CD4-positive, alpha-beta T cell treated with Interleukin-1 beta for 1 hour (primary cell): ENCODE data around the gene DDX24.
"Not testable (repeated sequence)": the region's sequence is repeated elsewhere in the genome, so short reads cannot be mapped to it uniquely, and the experiment has no call there.

Experiments
- DNase-seq, 2 donors: peaks; one replicate each; pipeline ENCODE4 v3.0.0-alpha.2; 2020 to 2022

The DDX24 gene

DNA sequence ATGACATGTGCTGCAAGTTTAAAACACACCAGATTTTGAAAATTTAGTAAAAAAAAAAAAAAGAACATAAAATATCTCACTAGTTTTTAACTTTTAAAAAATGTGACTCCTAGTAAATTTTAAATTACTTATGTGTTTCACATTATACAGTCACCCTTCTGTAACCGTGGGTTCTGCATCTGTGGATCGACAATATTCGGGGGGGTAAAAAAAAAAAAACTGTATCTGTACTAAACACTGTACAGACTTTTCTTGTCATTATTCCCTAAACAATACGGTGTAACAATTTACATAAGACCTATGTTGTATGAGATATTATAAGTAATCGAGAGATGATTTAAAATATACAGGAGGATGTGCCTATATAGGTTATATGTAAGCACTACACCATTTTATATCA, 3.2 kb downstream of the DDX24 start:
- no peak for DNase-seq

DNA sequence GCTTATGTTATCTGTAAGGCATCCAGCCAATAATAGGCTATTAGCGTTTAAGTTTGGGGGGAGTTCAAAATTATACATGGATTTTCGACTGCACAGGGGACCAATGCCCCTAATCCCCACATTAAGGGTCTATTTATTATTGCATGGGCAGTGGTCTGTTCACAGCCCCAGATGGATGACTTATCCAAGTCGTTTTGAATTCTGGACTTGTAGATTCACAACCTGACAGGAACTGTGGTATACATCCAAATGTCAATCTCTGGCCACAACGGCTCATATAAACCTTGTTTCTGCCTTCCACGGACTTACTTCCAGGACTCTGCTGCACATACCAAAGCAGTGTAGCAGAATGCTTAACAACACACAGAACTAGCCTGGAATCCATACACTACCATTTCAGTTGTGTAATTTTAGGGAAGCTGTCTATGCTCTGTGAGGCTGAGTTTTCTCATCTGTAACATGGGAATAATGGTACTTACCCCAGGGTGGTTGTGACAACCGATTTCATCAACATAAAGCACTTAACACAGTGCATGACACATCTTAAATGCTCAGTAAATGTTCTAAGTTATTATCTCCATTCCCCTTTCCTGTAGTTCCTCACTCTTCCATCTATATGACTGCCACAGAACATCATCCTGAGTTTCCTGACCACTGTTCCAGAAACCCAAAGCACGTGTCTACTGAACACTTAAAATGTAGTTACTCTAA, 3.7 kb downstream of the DDX24 start:
- DNase-seq: no peak

DNA sequence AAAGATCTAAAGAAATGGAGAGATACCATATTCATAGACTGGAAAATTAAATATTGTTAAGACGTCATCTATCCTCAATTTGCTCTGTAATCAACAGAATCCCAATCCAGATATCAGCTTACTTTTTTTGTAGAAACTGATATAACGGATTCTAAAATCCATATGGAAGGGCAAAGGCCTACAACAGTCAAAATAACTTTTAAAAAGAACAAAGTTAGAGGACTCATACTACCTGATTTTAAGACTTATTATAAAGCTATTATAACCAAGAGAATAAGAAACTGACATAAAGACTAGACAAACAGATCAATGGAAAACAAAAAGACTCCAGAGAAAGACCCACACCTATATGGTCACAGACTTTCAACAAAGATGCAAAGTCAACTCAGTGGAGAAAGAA, 6.0 kb downstream of the DDX24 start:
- DNase-seq: no peak

DNA sequence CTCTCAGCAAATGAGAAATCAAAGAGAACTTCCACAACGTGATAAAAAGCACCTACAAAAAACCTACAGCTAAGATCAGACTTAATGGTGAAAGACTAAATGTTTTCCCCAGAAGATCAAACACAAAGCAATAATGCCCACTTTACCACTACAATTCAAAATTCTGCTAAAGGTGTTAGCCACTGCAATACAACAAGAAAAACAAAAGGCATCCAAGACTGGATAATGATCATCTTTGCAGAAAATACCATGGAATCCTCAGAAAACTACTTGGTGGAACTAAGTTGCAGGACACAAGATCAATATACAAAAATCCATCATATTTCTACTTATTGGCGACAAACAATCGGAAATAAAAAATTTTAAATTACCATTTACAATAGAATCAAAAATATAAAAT, 6.5 kb downstream of the DDX24 start:
- DNase-seq: no peak

DNA sequence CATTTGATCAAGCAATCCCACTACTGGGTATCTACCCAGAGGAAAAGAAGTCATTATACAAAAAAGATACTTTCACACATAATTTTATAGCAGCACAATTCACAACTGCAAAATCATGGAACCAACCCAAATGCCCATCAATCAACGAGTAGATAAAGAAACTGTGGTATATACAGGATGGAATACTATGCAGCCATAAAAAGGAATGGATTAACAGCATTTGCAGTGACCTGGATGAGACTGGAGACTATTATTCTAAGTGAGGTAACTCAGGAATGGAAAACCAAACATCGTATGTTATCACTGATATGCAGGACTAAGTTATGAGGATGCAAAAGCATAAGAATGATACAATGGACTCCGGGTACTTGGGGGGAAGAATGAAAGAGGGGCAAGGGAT, 8.9 kb downstream of the DDX24 start:
- not testable (repeated sequence) for DNase-seq

DNA sequence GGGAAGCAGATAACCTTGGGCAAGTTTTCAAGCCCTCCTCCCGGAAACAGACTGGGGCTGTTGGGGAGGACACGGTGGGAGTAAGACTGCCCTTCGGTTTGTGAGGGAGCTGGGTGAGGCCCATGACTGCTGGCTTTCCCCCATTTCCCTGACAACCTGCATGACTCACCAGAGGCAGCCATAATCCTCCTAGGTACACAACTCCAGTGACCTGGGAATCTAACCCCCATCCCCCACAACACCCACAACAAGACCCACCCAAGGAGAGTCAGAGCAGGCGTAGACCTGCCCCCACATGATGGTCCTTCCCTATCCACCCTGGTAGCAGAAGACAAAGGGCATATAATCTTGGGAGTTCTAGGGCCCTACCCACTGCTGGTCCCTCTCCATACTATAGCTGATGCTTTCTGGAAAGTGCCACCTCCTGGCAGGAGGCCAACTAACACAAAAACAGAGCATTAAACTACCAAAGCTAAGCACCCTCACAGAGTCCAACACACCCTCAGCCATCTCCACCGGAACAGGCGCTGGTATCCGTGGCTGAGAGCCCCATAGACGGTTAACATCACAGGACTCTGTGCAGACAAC, 14.8 kb downstream of the DDX24 start:
- DNase-seq: no peak

- no peak for DNase-seq
Observed at GRCh38 chr14:94062344-94062940, 18.6 kb downstream of the DDX24 start.

- no peak for DNase-seq
Observed at GRCh38 chr14:94059998-94060397, 21.0 kb downstream of the DDX24 start.

- DNase-seq: no peak
Observed at GRCh38 chr14:94058674-94059138, 22.3 kb downstream of the DDX24 start.

- no peak for DNase-seq
Observed at GRCh38 chr14:94058128-94058673, 22.8 kb downstream of the DDX24 start.

DNA sequence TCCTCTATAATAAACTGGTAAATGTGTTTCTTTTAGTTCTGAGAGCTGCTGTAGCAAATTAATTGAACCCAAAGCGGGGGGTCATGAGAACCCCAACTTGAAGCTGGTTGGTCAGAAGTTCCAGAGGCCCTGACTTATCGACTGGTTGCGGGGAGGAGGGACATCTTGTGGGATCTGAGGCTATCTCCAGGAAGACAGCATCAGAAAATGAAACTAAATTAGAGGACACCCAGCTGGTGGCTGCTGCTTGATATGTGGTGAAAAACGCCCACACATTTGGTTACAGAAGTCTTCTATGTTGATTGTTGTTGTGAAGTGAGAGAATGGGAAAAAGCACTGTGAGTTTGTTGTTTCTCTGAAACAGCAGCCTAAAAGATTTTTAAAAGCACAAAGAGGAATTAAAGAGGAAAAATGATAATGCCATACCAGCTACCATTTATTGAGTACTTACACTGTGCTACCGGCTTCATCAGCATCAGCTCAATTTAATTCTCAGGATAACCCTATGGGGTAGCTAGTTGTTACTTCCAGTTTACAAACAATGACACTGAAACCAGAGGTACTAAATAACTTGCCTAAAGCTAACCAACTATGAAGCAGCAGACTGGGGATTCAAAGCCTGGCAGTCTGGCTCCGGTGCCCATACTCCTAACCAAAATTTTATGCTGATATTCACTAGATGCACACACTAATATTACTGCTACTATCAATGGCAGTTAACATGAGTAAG, 24.3 kb downstream of the DDX24 start:
- peak in 1 of 2 donors; percentile 44 for DNase-seq

DNA sequence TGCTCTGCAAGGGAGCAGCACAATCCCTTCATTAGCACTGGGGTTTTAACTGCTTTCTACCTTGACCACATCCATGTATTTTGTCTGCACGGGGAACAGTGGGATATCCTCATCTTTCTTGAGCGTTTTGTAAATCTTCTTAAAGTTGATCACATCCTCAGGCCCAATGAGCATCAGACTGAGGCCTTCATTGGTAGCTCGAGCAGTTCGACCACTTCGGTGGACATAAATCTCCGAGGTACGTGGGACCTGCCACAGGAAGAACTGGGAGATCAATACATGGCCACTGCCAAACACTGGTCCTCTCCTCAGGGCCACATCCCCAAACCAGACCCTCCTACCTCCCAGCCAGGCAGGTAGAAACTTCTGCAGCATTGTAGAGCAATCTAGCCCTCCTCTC, 26.1 kb downstream of the DDX24 start:
- DNase-seq: no peak

DNA sequence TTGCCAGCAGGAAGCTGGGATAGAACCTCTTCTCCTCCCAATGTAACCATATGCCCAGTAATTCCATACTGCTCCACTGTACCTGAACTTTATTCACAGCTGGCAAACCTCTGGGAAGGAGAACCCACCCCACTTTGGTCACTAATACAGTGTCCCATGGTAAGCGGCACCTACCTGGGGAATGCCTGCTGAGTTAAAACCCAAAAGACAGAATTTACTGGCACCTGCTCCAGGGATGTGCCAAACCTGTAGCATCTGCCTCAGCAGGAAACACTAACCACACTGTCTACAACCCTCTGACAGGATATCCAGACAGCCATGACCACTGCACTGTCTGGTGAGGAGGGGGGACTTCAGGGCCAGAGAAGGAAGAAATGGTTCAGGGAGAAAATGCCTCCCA, 26.6 kb downstream of the DDX24 start:
- no peak for DNase-seq

- no peak for DNase-seq
Observed at GRCh38 chr14:94052662-94053061, 28.3 kb downstream of the DDX24 start.

DNA sequence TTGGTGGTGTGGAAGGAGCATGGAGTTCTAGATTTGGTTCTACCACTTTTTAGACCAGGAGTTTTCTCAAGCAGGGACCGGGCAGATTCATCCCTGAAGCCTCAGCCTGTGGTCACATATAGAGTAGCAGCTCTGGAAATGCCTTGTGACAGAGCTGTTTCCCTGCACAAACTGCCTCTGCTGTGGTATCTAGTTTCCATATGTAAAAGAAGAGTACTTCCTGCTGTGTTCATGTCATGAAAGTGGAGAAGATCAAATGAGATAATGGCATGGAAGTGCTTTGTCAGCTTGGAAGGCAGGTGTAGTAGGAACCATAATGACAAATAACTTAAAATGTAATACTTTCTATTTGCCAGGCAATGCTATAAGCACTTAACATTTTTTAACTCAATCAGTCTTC, 28.8 kb downstream of the DDX24 start:
- no peak for DNase-seq

GRCh38 chr14:94051779-94052178, 29.2 kb downstream of the DDX24 start:
- DNase-seq: no peak

- DNase-seq: no peak
Observed at GRCh38 chr14:94051115-94051514, 29.9 kb downstream of the DDX24 start.

GRCh38 chr14:94050231-94050880, 30.6 kb downstream of the DDX24 start:
- DNase-seq: no peak

GRCh38 chr14:94049625-94050023, 31.4 kb downstream of the DDX24 start:
- no peak for DNase-seq

GRCh38 chr14:94048691-94049624, 32.0 kb downstream of the DDX24 start:
- no peak for DNase-seq

DNA sequence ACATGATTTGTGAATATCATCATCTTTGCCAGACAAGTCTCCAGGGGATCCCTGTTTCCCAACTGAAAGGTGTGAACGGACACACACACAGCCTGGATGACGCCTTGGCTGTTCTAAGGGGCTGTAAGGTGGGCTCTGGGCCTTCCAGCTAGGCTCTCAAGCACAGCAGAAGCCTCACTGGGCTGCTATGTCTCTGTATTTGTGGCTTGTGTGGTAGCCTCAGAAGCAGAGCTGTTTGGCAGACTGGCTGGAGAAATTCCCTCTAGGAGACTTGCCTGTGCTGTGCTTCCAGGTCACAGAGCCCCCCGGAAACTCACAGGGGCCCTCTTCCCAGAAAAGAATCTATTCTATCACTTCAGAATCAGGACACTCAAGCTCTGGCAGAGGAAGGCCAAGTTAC, 33.4 kb downstream of the DDX24 start:
- DNase-seq: no peak
